ENCODE measurements around the gene GPRC5B. TPM values are rescaled to one million over a fixed set of nuclear protein-coding genes. Genes with fewer than 3 reads are reported as not detected.

GPRC5B gene
- total RNA-seq, 1 donor = 2.5 TPM

DNA sequence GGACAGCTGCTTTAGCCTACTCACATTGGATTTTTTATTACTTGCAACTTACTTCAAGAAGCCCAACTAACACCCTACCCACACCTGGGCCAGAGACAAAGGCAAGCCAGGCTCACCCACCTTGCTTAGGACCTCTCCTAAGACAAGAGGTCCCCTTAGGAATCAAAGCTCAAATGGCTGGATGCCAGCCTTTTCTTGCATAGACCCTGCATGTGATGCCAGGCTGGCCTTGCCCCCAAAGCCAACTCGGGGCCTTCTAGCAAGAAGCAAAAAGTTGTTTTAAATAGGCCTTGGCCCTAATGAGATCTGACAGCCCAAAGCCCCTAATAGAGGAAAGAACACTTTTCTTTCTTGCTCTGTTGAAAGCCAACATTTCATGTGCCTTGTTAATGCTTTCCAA, 20.7 kb downstream of the GPRC5B start:
- Histone ChIP-seq H3K79me2 (ENCODE audit: insufficient read depth, low read length) (no peaks in the 10 kb centered on the region), H3K27ac (ENCODE audit: low read depth, low read length) (no peak overlapping the region), H4K20me1 (ENCODE audit: insufficient read depth, low read length) (no peaks in the 10 kb centered on the region), H3K9me3 (ENCODE audit: low read depth, low read length) (no peaks in the 10 kb centered on the region), H3K4me1 (ENCODE audit: insufficient read depth, low read length) (peaks cover 7% of the 10 kb centered on the region), H3K4me3 (ENCODE audit: insufficient read depth, low read length) (no peak overlapping the region), H3K27me3 (ENCODE audit: insufficient read depth, low read length) (no peaks in the 10 kb centered on the region), H2AFZ (ENCODE audit: low read length) (no peak overlapping the region), H3K36me3 (ENCODE audit: insufficient read depth, low read length) (no peaks in the 10 kb centered on the region), H3K4me2 (ENCODE audit: insufficient read depth, low read length) (no peak overlapping the region)
- TF ChIP-seq, protein P1, sequence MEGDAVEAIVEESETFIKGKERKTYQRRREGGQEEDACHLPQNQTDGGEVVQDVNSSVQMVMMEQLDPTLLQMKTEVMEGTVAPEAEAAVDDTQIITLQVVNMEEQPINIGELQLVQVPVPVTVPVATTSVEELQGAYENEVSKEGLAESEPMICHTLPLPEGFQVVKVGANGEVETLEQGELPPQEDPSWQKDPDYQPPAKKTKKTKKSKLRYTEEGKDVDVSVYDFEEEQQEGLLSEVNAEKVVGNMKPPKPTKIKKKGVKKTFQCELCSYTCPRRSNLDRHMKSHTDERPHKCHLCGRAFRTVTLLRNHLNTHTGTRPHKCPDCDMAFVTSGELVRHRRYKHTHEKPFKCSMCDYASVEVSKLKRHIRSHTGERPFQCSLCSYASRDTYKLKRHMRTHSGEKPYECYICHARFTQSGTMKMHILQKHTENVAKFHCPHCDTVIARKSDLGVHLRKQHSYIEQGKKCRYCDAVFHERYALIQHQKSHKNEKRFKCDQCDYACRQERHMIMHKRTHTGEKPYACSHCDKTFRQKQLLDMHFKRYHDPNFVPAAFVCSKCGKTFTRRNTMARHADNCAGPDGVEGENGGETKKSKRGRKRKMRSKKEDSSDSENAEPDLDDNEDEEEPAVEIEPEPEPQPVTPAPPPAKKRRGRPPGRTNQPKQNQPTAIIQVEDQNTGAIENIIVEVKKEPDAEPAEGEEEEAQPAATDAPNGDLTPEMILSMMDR (IDR thresholded peaks at IDR 0.05; ENCODE audit: extremely low read depth, low read depth, low read length) = no peak
- no peak for DNase-seq (ENCODE audit: insufficient read length, low spot score, missing footprints)

DNA sequence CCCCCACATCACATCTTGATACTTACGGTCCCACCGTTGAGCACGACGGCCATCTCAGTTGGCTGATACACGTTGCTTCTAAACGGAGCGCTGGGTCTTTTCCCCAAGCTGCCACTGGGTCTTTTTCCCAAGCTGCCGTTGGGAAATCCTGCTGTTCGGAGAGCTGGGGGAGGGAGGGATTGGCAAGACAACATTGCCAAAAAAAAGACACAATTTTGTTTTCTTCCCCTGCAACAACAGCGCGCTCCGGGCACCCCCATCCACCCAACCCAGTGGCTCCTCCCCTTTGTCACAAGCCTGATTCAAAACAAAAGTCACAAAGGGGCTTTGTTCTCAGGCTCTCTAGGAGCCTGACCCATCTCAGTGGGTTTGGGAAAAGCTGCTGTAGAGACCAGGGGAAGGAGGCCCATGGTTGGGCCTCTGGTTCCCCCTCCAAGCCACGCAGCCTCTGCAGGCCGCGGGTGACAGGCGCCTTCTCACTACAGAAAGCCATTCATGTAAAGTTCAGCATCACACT, 22.8 kb downstream of the GPRC5B start:
- Histone ChIP-seq H3K4me3 (ENCODE audit: insufficient read depth, low read length) (no peak overlapping the region), H3K36me3 (ENCODE audit: insufficient read depth, low read length) (no peaks in the 10 kb centered on the region), H3K9me3 (ENCODE audit: low read depth, low read length) (no peaks in the 10 kb centered on the region), H2AFZ (ENCODE audit: low read length) (peak overlapping the region; percentile 20), H3K27ac (ENCODE audit: low read depth, low read length) (no peak overlapping the region), H3K4me1 (ENCODE audit: insufficient read depth, low read length) (peaks cover 7% of the 10 kb centered on the region), H3K79me2 (ENCODE audit: insufficient read depth, low read length) (no peaks in the 10 kb centered on the region), H3K4me2 (ENCODE audit: insufficient read depth, low read length) (peak overlapping the region; percentile 18), H3K27me3 (ENCODE audit: insufficient read depth, low read length) (no peaks in the 10 kb centered on the region), H4K20me1 (ENCODE audit: insufficient read depth, low read length) (no peaks in the 10 kb centered on the region)
- TF ChIP-seq, protein P1 (IDR thresholded peaks at IDR 0.05; ENCODE audit: extremely low read depth, low read depth, low read length) = no peak
- DNase-seq (ENCODE audit: insufficient read length, low spot score, missing footprints) = no peak

DNA sequence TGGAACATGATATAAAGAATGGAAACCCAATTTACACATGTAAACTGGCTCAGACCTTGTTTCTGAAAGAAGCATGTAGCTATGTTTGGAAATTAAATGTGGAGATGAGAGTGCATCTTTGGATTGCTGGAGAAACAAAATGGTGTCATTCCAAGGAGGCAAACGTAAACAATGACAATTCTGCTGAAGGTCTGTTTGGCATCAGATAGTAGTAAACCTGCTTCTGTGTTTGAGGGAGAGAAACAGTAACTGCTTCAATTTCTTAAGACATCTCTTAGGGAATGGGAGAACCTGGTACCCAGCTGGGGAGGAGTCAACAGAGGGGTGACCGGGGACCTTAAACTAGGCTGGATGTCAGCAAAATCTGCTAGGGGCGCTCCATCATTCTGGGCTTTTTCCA, 23.5 kb downstream of the GPRC5B start:
- Histone ChIP-seq H3K4me1 (ENCODE audit: insufficient read depth, low read length) (peaks cover 7% of the 10 kb centered on the region), H3K36me3 (ENCODE audit: insufficient read depth, low read length) (no peaks in the 10 kb centered on the region), H3K9me3 (ENCODE audit: low read depth, low read length) (no peaks in the 10 kb centered on the region), H3K4me3 (ENCODE audit: insufficient read depth, low read length) (no peak overlapping the region), H3K79me2 (ENCODE audit: insufficient read depth, low read length) (no peaks in the 10 kb centered on the region), H3K27me3 (ENCODE audit: insufficient read depth, low read length) (no peaks in the 10 kb centered on the region), H3K4me2 (ENCODE audit: insufficient read depth, low read length) (peak overlapping the region; percentile 71), H3K27ac (ENCODE audit: low read depth, low read length) (no peak overlapping the region), H4K20me1 (ENCODE audit: insufficient read depth, low read length) (no peaks in the 10 kb centered on the region), H2AFZ (ENCODE audit: low read length) (no peak overlapping the region)
- TF ChIP-seq, protein P1 (IDR thresholded peaks at IDR 0.05; ENCODE audit: extremely low read depth, low read depth, low read length) = no peak
- no peak for DNase-seq (ENCODE audit: insufficient read length, low spot score, missing footprints)

DNA sequence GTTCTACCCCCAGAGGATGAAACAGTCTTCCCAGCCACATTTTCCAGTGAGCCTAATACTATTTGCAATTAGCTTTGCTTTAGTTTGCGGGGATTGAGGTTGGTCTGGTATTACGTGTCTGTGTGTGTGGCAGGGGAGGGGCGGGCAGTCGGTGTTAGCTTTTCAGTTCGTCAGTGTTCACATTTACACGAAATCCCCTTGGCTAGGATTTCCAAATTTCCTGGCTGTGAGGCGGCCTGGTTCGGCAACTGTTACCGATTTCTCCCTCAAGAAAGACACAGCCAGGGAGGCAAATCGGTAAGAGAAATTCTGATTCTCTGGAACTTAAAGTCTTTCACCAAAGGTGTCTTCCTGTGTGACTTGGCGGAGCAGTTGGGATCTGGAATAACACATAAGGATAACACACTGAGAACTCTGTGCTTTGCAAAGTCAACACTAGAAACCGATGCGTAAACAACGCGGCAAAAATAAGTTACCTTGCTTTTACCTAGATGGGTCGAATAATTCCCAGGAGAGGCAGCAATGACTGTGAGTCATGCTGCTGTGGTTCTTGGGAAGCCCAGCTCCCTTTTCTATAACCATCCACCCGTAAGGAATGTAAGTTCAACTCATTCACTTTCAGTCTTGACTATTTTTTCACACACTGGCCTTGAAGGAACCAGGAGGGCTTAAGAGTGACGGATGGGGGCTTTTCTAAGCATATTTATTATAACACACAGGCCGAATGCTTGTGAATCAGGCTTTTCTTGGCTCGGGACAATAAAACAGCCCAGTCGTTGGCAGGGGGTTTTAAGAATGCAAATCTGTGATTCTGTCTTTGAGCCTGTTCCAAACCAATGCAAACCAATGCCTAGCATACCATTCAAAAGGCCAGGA, 24.2 kb downstream of the GPRC5B start:
- H3K27ac ChIP-seq (ENCODE audit: low read depth, low read length) = no peak overlapping the region
- H3K36me3 ChIP-seq (ENCODE audit: insufficient read depth, low read length) = no peaks in the 10 kb centered on the region
- no peaks in the 10 kb centered on the region for H3K9me3 ChIP-seq (ENCODE audit: low read depth, low read length)
- TF ChIP-seq, protein P1 (IDR thresholded peaks at IDR 0.05; ENCODE audit: extremely low read depth, low read depth, low read length) = no peak
- H3K79me2 ChIP-seq (ENCODE audit: insufficient read depth, low read length) = no peaks in the 10 kb centered on the region
- H3K27me3 ChIP-seq (ENCODE audit: insufficient read depth, low read length) = no peaks in the 10 kb centered on the region
- H3K4me1 ChIP-seq (ENCODE audit: insufficient read depth, low read length) = peaks cover 7% of the 10 kb centered on the region
- no peaks in the 10 kb centered on the region for H4K20me1 ChIP-seq (ENCODE audit: insufficient read depth, low read length)
- peak; percentile 93 for DNase-seq (ENCODE audit: insufficient read length, low spot score, missing footprints)
- H2AFZ ChIP-seq (ENCODE audit: low read length) = no peak overlapping the region
- peak overlapping the region; percentile 11 for H3K4me3 ChIP-seq (ENCODE audit: insufficient read depth, low read length)
- peak overlapping the region; percentile 71 for H3K4me2 ChIP-seq (ENCODE audit: insufficient read depth, low read length)

Data from osteoblast (primary cell).